SIG-M5 treated with dmso at 0.1 percent for 504 hours (cell line): ENCODE results near the gene ATAD3A.
"Not testable (repeated sequence)": the region's sequence is repeated elsewhere in the genome, so short reads cannot be mapped to it uniquely, and the experiment has no call there.

Source experiments
- DNase-seq: peaks from one replicate; lab custom pipeline; 2025; ENCODE audit not compliant: unreplicated experiment; lab: John Stamatoyannopoulos, UW

Gene ATAD3A

GRCh38 chr1:1489231-1489630, 22.7 kb upstream of the ATAD3A start:
- no peak for DNase-seq

GRCh38 chr1:1489861-1490260, 22.1 kb upstream of the ATAD3A start:
- no peak for DNase-seq

- no peak for DNase-seq
Measured at GRCh38 chr1:1490633-1491230, 21.2 kb upstream of the ATAD3A start.

- DNase-seq = no peak
Measured at GRCh38 chr1:1491601-1492000, 20.4 kb upstream of the ATAD3A start.

GRCh38 chr1:1494311-1494710, 17.7 kb upstream of the ATAD3A start:
- not testable (repeated sequence) for DNase-seq

- not testable (repeated sequence) for DNase-seq
Measured at GRCh38 chr1:1495461-1495975, 16.4 kb upstream of the ATAD3A start.

GRCh38 chr1:1504777-1505365, 7.1 kb upstream of the ATAD3A start:
- DNase-seq = peak; percentile 58

- peak; percentile 45 for DNase-seq
Measured at GRCh38 chr1:1505366-1505798, 6.6 kb upstream of the ATAD3A start.

- DNase-seq = not testable (repeated sequence)
Measured at GRCh38 chr1:1505801-1506200, 6.2 kb upstream of the ATAD3A start.

- DNase-seq = no peak
Measured at GRCh38 chr1:1507305-1507704, 4.7 kb upstream of the ATAD3A start.

GRCh38 chr1:1508775-1509464, 3.0 kb upstream of the ATAD3A start:
- not testable (repeated sequence) for DNase-seq

- DNase-seq = not testable (repeated sequence)
Measured at GRCh38 chr1:1509465-1509850, 2.5 kb upstream of the ATAD3A start.

- peak; percentile 23 for DNase-seq
Measured at GRCh38 chr1:1510912-1511532, 940 bp upstream of the ATAD3A start.

GRCh38 chr1:1512425-1512824, 463 bp downstream of the ATAD3A start:
- not testable (repeated sequence) for DNase-seq

- not testable (repeated sequence) for DNase-seq
Measured at GRCh38 chr1:1513675-1514074, 1.7 kb downstream of the ATAD3A start.

GRCh38 chr1:1514376-1514775, 2.4 kb downstream of the ATAD3A start:
- not testable (repeated sequence) for DNase-seq

- not testable (repeated sequence) for DNase-seq
Measured at GRCh38 chr1:1516923-1517322, 5.0 kb downstream of the ATAD3A start.

- no peak for DNase-seq
Measured at GRCh38 chr1:1517973-1518620, 6.1 kb downstream of the ATAD3A start.

- DNase-seq = not testable (repeated sequence)
Measured at GRCh38 chr1:1518621-1519007, 6.7 kb downstream of the ATAD3A start.

- DNase-seq = not testable (repeated sequence)
Measured at GRCh38 chr1:1519805-1520505, 8.0 kb downstream of the ATAD3A start.
